Fibroblast of villous mesenchyme (primary cell): ENCODE data around the gene GID8. TPM values are rescaled to one million over a fixed set of nuclear protein-coding genes. Genes with fewer than 3 reads are reported as not detected.

ENCODE experiments used
- DNase-seq: peaks from one replicate; pipeline ENCODE4 v3.0.0-alpha.2; 2010; ENCODE audit warnings: low read depth
- H3K4me3 ChIP-seq: 2 replicates; pipeline ENCODE4 v1.5.1; 2011; ENCODE audit warnings: low read depth, mild to moderate bottlenecking, low read length
- CTCF ChIP-seq: IDR thresholded peaks from 2 replicates; pipeline ENCODE4 v1.5.1; 2012; ENCODE audit warnings: low read depth, mild to moderate bottlenecking, low read length; ENCODE audit not compliant: insufficient read depth
- total RNA-seq: library from RNA; depleted of rRNA; stranded (reverse); fragments of >200 nt; gene quantifications from 2 replicates; pipeline ENCODE4 v1.2.3, GENCODE V29; 2012

The GID8 gene
- total RNA-seq, 1 donor, result 34.5 TPM

DNA sequence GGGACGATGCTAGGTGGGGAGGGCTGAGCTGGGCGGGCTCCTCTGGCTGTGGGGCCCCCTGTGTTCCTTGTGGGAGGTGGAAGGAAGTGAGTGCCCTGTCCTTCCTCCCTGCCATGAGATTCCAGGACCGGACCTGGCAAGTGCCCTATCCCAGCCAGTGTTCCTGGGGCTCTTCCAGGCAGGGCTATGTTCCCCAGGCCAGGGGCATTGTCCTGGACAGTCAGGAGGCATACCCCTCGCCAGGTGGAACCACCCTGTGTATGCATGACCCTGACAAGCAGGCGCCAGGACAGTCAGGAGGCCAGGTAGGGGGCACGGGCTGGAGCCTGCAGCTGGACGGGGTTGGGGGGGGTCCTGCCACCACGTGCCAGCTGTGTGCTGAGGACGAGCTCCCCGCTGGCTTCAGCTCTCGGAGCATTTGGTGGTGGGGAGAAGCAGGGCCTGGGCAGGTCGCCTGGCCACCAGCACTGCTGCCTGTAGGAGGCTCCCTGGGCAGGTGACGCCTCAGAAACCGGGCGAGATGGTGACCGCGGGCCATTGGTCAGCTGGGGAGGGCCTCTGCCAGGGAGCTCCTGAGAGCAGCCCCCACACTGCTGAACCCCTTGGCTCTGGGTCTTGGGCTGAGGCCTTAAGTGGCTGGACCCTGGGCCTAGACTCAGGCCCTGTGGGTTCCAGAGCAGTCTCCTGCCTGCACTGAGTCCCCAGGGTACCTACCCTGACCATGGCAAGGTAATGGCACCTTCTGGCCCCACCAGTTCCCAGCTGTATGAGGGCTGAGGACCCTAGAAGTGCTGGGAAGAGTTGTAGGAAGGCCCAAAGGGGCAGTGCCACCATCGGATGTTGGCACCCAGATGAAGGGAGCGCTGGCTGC lies 15.3 kb downstream of the GID8 start:
- DNase-seq, result no peak
- no peak for TF ChIP-seq CTCF
- H3K4me3 ChIP-seq, result peak overlapping the region; percentile 65

- H3K4me3 ChIP-seq, result peak overlapping the region; percentile 65
- DNase-seq, result peak; percentile 86
- TF ChIP-seq CTCF, result no peak
These were observed 16.1 kb downstream of the GID8 start for GRCh38 chr20:62953839-62954703.

- DNase-seq, result no peak
- H3K4me3 ChIP-seq, result no peak overlapping the region
- no peak for TF ChIP-seq CTCF
These were observed 17.8 kb downstream of the GID8 start for GRCh38 chr20:62955519-62956386.

DNA sequence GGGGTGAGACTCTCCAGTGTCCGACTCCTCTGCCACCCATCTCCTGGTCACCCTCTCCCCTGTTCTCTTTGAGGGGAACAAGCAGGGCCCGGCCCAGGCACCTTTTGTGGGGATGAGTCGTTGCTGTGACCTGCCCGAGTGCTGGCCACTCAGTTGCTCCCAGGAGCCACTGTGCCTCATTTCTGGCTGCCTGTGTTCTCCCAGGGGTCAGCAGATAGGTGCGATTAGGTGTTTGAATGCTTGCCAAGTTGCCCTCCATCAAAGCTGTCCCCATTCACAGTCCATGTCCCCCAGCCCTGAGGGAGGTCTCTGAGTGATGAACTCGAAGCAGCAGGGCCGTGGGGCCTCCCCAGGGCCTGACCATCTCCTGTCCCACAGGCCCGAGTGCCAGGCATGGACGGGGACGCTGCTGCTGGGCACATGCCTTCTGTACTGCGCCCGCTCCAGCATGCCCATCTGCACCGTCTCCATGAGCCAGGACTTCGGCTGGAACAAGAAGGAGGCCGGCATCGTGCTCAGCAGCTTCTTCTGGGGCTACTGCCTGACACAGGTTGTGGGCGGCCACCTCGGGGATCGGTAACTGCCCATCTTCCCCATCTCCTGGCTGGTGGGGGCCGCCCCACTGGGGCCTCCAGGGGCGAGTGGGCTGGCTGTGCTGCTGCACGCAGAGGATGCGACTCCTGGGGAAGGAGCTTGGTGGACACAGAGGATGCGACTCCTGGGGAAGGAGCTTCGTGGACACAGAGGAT lies 18.6 kb downstream of the GID8 start:
- H3K4me3 ChIP-seq, result no peak overlapping the region
- no peak for DNase-seq
- no peak for TF ChIP-seq CTCF

GRCh38 chr20:62957136-62958117 lies 19.5 kb downstream of the GID8 start:
- H3K4me3 ChIP-seq, result no peak overlapping the region
- no peak for DNase-seq
- no peak for TF ChIP-seq CTCF
